Thoracic aorta (tissue), 2 donors: ENCODE measurements around the gene TBC1D4. TPM values are rescaled to one million over a fixed set of nuclear protein-coding genes. Genes with fewer than 3 reads are reported as not detected.
A peak's percentile ranks its signal among the peaks of the same experiment; 100 is the strongest.

Experiments used
- ATAC-seq: fragments of 150-250 bp; one replicate; pipeline ENCODE4 v1.8.0; 2017; ENCODE audit warnings: low read depth; ENCODE audit not compliant: insufficient number of reproducible peaks, low FRiP score
- DNase-seq: peaks from one replicate; pipeline ENCODE4 v3.0.0-alpha.2; 2020; ENCODE audit warnings: low spot score
- H3K27ac ChIP-seq, 2 donors: fragments of 200-600 bp; sonication (generic); 1 replicate in 1 of 2; 2 replicates in 1 of 2; pipeline ENCODE4 v1.5.1; 2016; ENCODE audit warnings: mild to moderate bottlenecking in 2 of 2, moderate library complexity in 2 of 2
- H3K27me3 ChIP-seq: fragments of 200-600 bp; sonication (generic); replicated peaks from 2 replicates; pipeline ENCODE4 v1.6.0; 2016; ENCODE audit warnings: mild to moderate bottlenecking; ENCODE audit not compliant: insufficient read depth
- H3K36me3 ChIP-seq: fragments of 200-600 bp; sonication (generic); one replicate; pipeline ENCODE4 v1.5.1; 2016
- H3K4me1 ChIP-seq, 2 donors: fragments of 200-600 bp; sonication (generic); 1 replicate in 1 of 2; 2 replicates in 1 of 2; pipeline versions ENCODE4 v1.5.1 to v1.6.0; 2016; ENCODE audit warnings: low read depth in 2 of 2, mild to moderate bottlenecking in 1 of 2; ENCODE audit not compliant: control insufficient read depth in 1 of 2
- H3K4me3 ChIP-seq: fragments of 200-600 bp; sonication (generic); 2 replicates; pipeline ENCODE4 v1.5.1; 2016; ENCODE audit warnings: mild to moderate bottlenecking
- H3K9me3 ChIP-seq: fragments of 200-600 bp; sonication (generic); 2 replicates; pipeline ENCODE4 v1.5.1; 2016
- total RNA-seq, 2 donors: library from RNA; depleted of rRNA; stranded (reverse); fragments of >200 nt; gene quantifications; one replicate each; pipeline versions ENCODE4 v1.1.0 to v1.2.3, GENCODE V29; 2016
- TF ChIP-seq, protein P1 (sequence below): fragments of 200-600 bp; sonication (generic); IDR thresholded peaks from one replicate; pipeline ENCODE4 v1.5.1; 2019; ENCODE audit warnings: antibody characterized with exemption

Gene TBC1D4
- total RNA-seq, 2 donors from 2014 or later, result 15.8 to 20.3 TPM

DNA sequence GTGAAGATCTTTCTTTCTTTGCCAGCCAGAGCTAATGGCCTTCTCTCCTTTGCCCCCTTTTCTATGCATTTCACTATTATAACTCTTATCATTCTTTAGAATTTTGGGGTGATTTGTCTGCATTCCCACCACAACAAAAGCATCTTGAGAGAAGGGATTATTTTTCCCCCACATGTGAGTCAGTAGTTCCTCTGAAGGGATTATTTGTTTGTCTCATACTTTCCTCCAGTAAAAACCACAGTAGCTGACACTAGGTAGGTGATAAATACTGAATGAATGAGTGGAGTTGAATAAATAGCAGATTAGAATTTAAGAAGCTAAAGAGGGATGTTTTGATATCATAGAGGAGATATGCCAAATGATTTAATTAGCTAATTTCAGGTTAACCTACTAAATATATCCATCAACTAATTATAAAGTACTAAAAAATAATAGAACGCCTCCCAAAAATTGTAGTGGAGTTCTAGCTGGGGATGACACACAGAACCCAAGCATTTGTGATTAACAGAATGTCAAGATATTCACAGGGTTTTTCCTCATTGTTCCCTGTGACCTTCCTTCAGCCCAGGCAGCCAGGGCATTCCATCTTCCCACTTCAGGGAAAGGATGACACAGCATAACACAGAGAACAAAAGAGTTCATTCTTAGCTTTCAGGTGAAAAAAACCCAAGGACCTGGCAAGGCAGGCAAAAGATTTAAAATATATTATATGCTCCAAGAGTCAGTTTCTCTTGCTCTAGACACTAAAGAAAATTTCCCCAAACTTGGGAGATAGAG lies 3.5 kb upstream of the TBC1D4 start:
- TF ChIP-seq, protein P1, sequence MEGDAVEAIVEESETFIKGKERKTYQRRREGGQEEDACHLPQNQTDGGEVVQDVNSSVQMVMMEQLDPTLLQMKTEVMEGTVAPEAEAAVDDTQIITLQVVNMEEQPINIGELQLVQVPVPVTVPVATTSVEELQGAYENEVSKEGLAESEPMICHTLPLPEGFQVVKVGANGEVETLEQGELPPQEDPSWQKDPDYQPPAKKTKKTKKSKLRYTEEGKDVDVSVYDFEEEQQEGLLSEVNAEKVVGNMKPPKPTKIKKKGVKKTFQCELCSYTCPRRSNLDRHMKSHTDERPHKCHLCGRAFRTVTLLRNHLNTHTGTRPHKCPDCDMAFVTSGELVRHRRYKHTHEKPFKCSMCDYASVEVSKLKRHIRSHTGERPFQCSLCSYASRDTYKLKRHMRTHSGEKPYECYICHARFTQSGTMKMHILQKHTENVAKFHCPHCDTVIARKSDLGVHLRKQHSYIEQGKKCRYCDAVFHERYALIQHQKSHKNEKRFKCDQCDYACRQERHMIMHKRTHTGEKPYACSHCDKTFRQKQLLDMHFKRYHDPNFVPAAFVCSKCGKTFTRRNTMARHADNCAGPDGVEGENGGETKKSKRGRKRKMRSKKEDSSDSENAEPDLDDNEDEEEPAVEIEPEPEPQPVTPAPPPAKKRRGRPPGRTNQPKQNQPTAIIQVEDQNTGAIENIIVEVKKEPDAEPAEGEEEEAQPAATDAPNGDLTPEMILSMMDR, result no peak
- Histone ChIP-seq H3K27ac (no peak overlapping the region), H3K36me3 (no peaks in the 10 kb centered on the region), H3K9me3 (no peaks in the 10 kb centered on the region), H3K27me3 (no peaks in the 10 kb centered on the region), H3K4me1 (peaks cover 0 to under 1% of the 10 kb centered on the region in 2 donors), H3K4me3 (no peak overlapping the region)
- ATAC-seq, result no peak
- no peak for DNase-seq

DNA sequence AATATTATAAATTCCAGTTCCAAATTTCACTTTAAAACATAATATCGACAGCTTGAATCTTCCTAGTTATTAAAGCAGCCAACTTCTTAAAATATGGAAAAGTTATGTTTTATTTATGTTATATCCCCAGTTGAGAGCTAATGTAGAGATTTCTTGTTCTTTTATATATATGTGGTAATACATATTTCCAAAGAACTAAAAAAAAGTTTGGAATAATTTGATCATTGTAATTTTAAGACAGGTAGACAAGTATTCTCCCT lies 781 bp upstream of the TBC1D4 start:
- Histone ChIP-seq H3K27ac (peak overlapping the region; percentile 48 to 52), H3K9me3 (no peaks in the 10 kb centered on the region), H3K36me3 (no peaks in the 10 kb centered on the region), H3K27me3 (no peaks in the 10 kb centered on the region), H3K4me1 (peaks cover 0 to 8% of the 10 kb centered on the region in 2 donors), H3K4me3 (peak overlapping the region; percentile 87)
- DNase-seq (no peak), ATAC-seq (no peak)
- TF ChIP-seq, protein P1, result no peak

- Histone ChIP-seq H3K27me3 (no peaks in the 10 kb centered on the region), H3K4me1 (peaks cover 0 to 17% of the 10 kb centered on the region in 2 donors), H3K36me3 (no peaks in the 10 kb centered on the region), H3K9me3 (no peaks in the 10 kb centered on the region), H3K27ac (peak overlapping the region; percentile 15 to 48), H3K4me3 (peak overlapping the region; percentile 87)
- TF ChIP-seq, protein P1, result no peak
- ATAC-seq, result no peak
- no peak for DNase-seq
Observed at GRCh38 chr13:75481176-75482069, 546 bp downstream of the TBC1D4 start.

- no peaks in the 10 kb centered on the region for H3K9me3 ChIP-seq
- H3K27me3 ChIP-seq, result no peaks in the 10 kb centered on the region
- DNase-seq, result no peak
- H3K4me1 ChIP-seq, result peaks cover 0 to 20% of the 10 kb centered on the region in 2 donors
- H3K4me3 ChIP-seq, result peak overlapping the region; percentile 87
- H3K27ac ChIP-seq, result no peak overlapping the region
- ATAC-seq, result no peak
- no peaks in the 10 kb centered on the region for H3K36me3 ChIP-seq
- TF ChIP-seq, protein P1, result no peak
Observed at GRCh38 chr13:75480671-75481175, 1.2 kb downstream of the TBC1D4 start.

- Histone ChIP-seq H3K4me1 (peaks cover 0 to 20% of the 10 kb centered on the region in 2 donors), H3K36me3 (no peaks in the 10 kb centered on the region), H3K27me3 (no peaks in the 10 kb centered on the region), H3K9me3 (no peaks in the 10 kb centered on the region), H3K4me3 (no peak overlapping the region), H3K27ac (no peak overlapping the region)
- ATAC-seq (no peak), DNase-seq (no peak)
- TF ChIP-seq, protein P1, result no peak
Observed at GRCh38 chr13:75479102-75479740, 2.7 kb downstream of the TBC1D4 start.
